Mammary epithelial cell (primary cell): ENCODE results near the gene SYNJ2.

Source experiments
- CTCF ChIP-seq, 2 donors: IDR thresholded peaks in 1 of 2; conservative IDR thresholded peaks in 1 of 2; 2 replicates each; pipeline ENCODE4 v1.5.1; 2011 to 2012; ENCODE audit warnings: inconsistent platforms in 2 of 2, low read length in 2 of 2, mild to moderate bottlenecking in 2 of 2, control low read depth in 1 of 2, low read depth in 1 of 2; ENCODE audit not compliant: insufficient read depth in 1 of 2; ENCODE audit errors: extremely low read depth in 1 of 2
- EZH2 ChIP-seq: IDR thresholded peaks from 2 replicates; pipeline ENCODE4 v1.6.1; 2012; ENCODE audit warnings: low read length, inconsistent platforms, borderline replicate concordance

GRCh38 chr6:157998707-157999167 is 17.1 kb downstream of the SYNJ2 start:
- TF ChIP-seq CTCF (conservative IDR thresholded peaks at IDR 0.05 in 1 of 2, IDR thresholded peaks at IDR 0.05 in 1 of 2; ENCODE audit: extremely low read depth in 1 of 2, insufficient read depth in 1 of 2, low read depth in 1 of 2, low read length in 2 of 2) (no peak), EZH2 (no peak)
